Heart right ventricle (tissue), 16 donors: Measurements from ENCODE around the gene JAM3. TPM values are rescaled to one million over a fixed set of nuclear protein-coding genes. Genes with fewer than 3 reads are reported as not detected.

ENCODE experiments used
- ATAC-seq, 8 donors: fragments of 200-7000 bp; cut with Tn5 transposase; one replicate each; pipeline ENCODE4 v1.9.1; 2020; ENCODE audit warnings: mild to moderate bottlenecking in 8 of 8, moderate library complexity in 8 of 8, moderate number of reproducible peaks in 1 of 8
- DNase-seq, 2 donors: peaks; one replicate each; pipeline ENCODE4 v3.0.0-alpha.2; 2020
- H3K27ac ChIP-seq, 10 donors: fragments of 200-600 bp; sonication (generic) in 2 of 10; one replicate each; pipeline versions ENCODE4 v1.5.0 to v1.8.0; 2020 to 2022; ENCODE audit warnings: mild to moderate bottlenecking in 3 of 10
- H3K27me3 ChIP-seq, 7 donors: fragments of 200-600 bp; one replicate each; pipeline ENCODE4 v1.8.0; 2021 to 2022; ENCODE audit warnings: mild to moderate bottlenecking in 2 of 7
- H3K36me3 ChIP-seq, 9 donors: fragments of 200-600 bp; sonication (generic) in 1 of 9; one replicate each; pipeline versions ENCODE4 v1.5.0 to v1.8.0; 2020 to 2022; ENCODE audit warnings: mild to moderate bottlenecking in 2 of 9
- H3K4me1 ChIP-seq, 9 donors: fragments of 200-600 bp; sonication (generic) in 1 of 9; one replicate each; pipeline versions ENCODE4 v1.5.0 to v1.8.0; 2020 to 2022; ENCODE audit warnings: mild to moderate bottlenecking in 4 of 9
- H3K4me3 ChIP-seq, 10 donors: fragments of 200-600 bp; sonication (generic) in 2 of 10; one replicate each; pipeline versions ENCODE4 v1.5.0 to v1.8.0; 2020 to 2022; ENCODE audit warnings: mild to moderate bottlenecking in 7 of 10, moderate library complexity in 2 of 10
- H3K9me3 ChIP-seq, 11 donors: fragments of 200-600 bp in 10 of 11; sonication (generic) in 2 of 11; one replicate each; pipeline versions ENCODE4 v1.5.0 to v1.8.0; 2013 to 2022; ENCODE audit warnings: mild to moderate bottlenecking in 2 of 11, control low read depth in 1 of 11, moderate library complexity in 1 of 11
- CTCF ChIP-seq, 9 donors: fragments of 200-600 bp; sonication (generic) in 2 of 9; IDR thresholded peaks; one replicate each; pipeline versions ENCODE4 v1.5.0 to v1.8.0; 2021 to 2022; ENCODE audit warnings: antibody characterized with exemption in 9 of 9, mild to moderate bottlenecking in 5 of 9, moderate library complexity in 1 of 9
- WGBS, 2 donors: extraction: QIAGEN DNeasy Blood & Tissue Kit; methylation state at CpG; one replicate each; pipeline ENCODE4 v1.1.7; 2013; ENCODE audit warnings: inconsistent platforms in 1 of 2; 5-methylcytosine and 5-hydroxymethylcytosine counted together
- intact Hi-C, 10 donors: fragments of 100-400 bp; cut with DNase I; formaldehyde crosslinking; loops; one replicate each; pipeline versions ENCODE4 v1.11.1 to v1.14.2; 2022
- polyA plus RNA-seq, 2 donors: library from polyadenylated mRNA; stranded (reverse); fragments of 200-250 nt; gene quantifications; one replicate each; pipeline ENCODE4 v1.2.3, GENCODE V29; 2013
- total RNA-seq, 10 donors: library from RNA; stranded (reverse); fragmentation: NEBNext Ultra II Directional in 3 of 10; extraction: Animal tissue kit (Norgen Biotek cat#: 25700) in 3 of 10; gene quantifications; one replicate each; pipeline versions ENCODE4 v1.2.1 to v1.2.4, GENCODE V29; 2021 to 2023
- donor health status: Arrhythmogenic right ventricular cardiomyopathy.
- donor health status: ischemic (EF 13 %, LVEDD 7.1; RV severe dilation, severe dysfunction).
- donor health status: healthy with polysubstance abuse.
- donor health status: DM: no; HTN: yes; CAD: no.
- donor health status: DM: no; HTN: no; CAD: no.
- donor health status: ischemic (EF 25% LVEDD 6.9; RV normal size, moderate dysfunction).
- donor health status: ischemic (EF 25% LVEDD 5.7; RV mildly dilated, moderate dysfunction).
- donor health status: healthy.
- donor health status: DM: yes; HTN: yes; CAD: no.
- donor health status: Ischemic cardiomyopathy.
- donor health status: ischemic (EF 35%, LVEDD 5.7; RV mildly dilated, moderate dysfunction).
- donor health status: nonischemic (EF 11% LVEDD 7.7; RV severe dilation, severe dysfunction).
- donor health status: DM: yes; HTN: yes; CAD: no.
- donor health status: PGD.
- donor health status: ischemic (EF 29% LVEDD 5.4; RV normal size, mild dysfunction).
- donor health status: nonischemic (EF 23%, LVEDD 6.1; RV moderate dilation, normal function).

JAM3 gene
- total and polyA plus RNA-seq, 12 donors: 12.7 to 55.4 (median 29.0) TPM

GRCh38 chr11:134125507-134125906 is 56.6 kb downstream of the JAM3 start:
- Histone ChIP-seq H3K9me3 (peaks cover 0 to under 1% (median 0%) of the 10 kb centered on the region in 11 donors), H3K27ac (peak overlapping the region in 9 of 10 donors; percentile 62 to 95 (median 80)), H3K4me1 (peaks cover 8 to 64% (median 51%) of the 10 kb centered on the region in 9 donors), H3K36me3 (no peaks in the 10 kb centered on the region), H3K27me3 (peaks cover 0 to 19% (median 0%) of the 10 kb centered on the region in 7 donors), H3K4me3 (peak overlapping the region in 9 of 10 donors; percentile 43 to 62 (median 56))
- intact Hi-C loops: loop anchor here in 2 of 10 donors (5.0 kb wide), 2 partner anchors 53 to 58 kb away; partner anchors contain the start of gene JAM3 (in 1 of the 2)
- WGBS, 2 donors: 43 to 53% methylated on average over 9 of the region's 9 CpGs
- no peak for DNase-seq
- peak in 3 of 8 donors; percentile 13 to 55 (median 41) for ATAC-seq
- no peak for TF ChIP-seq CTCF (IDR thresholded peaks at IDR 0.05)

GRCh38 chr11:134126217-134126822 is 57.4 kb downstream of the JAM3 start:
- Histone ChIP-seq H3K4me1 (peaks cover 5 to 56% (median 43%) of the 10 kb centered on the region in 9 donors), H3K9me3 (peaks cover 0 to 7% (median under 1%) of the 10 kb centered on the region in 11 donors), H3K27ac (peak overlapping the region in 6 of 10 donors; percentile 62 to 95 (median 80)), H3K27me3 (peaks cover 0 to 19% (median 0%) of the 10 kb centered on the region in 7 donors), H3K36me3 (no peaks in the 10 kb centered on the region), H3K4me3 (no peak overlapping the region)
- DNase-seq (no peak), ATAC-seq (peak in 5 of 8 donors; percentile 12 to 40 (median 23))
- TF ChIP-seq CTCF (IDR thresholded peaks at IDR 0.05): no peak
- intact Hi-C loops: loop anchor here in 2 of 10 donors (5.0 kb wide), 2 partner anchors 54 to 59 kb away; partner anchors contain the start of gene JAM3 (in 1 of the 2)
- WGBS, 2 donors: 57 to 69% methylated on average over 1 of the region's 1 CpG

GRCh38 chr11:134131628-134132244 is 62.9 kb downstream of the JAM3 start:
- WGBS, 2 donors: 98 to 100% methylated on average over 2 of the region's 2 CpGs
- intact Hi-C loops: loop anchor here in 2 of 10 donors (5.0 to 10.0 kb wide), 2 partner anchors 69 to 167 kb away; no protein-coding TSS in a partner anchor

More at GRCh38 chr11:134131628-134132244, 62.9 kb downstream of the JAM3 start:
- TF ChIP-seq CTCF (IDR thresholded peaks at IDR 0.05): no peak
- DNase-seq (no peak), ATAC-seq (no peak)
- H3K27me3 ChIP-seq: peaks cover 0 to under 1% (median 0%) of the 10 kb centered on the region in 7 donors
- H3K4me3 ChIP-seq: no peak overlapping the region
- H3K36me3 ChIP-seq: no peaks in the 10 kb centered on the region
- no peak overlapping the region for H3K27ac ChIP-seq
- H3K4me1 ChIP-seq: peaks cover 0 to 5% (median 2%) of the 10 kb centered on the region in 9 donors
- H3K9me3 ChIP-seq: peaks cover 0 to 40% (median 21%) of the 10 kb centered on the region in 11 donors
